Stimulated activated CD4-positive, alpha-beta T cell treated with anti-CD3 and anti-CD28 coated beads, Interleukin-15, amount 100 ng/mL, for 1 hour (primary cell): ENCODE results near the gene POFUT1.
"Not testable (repeated sequence)": the region's sequence is repeated elsewhere in the genome, so short reads cannot be mapped to it uniquely, and the experiment has no call there.

ENCODE experiments used
- DNase-seq, 2 donors: peaks; one replicate each; pipeline ENCODE4 v3.0.0-alpha.2; 2020; ENCODE audit warnings: low read depth in 1 of 2, low spot score in 1 of 2

POFUT1 gene

DNA sequence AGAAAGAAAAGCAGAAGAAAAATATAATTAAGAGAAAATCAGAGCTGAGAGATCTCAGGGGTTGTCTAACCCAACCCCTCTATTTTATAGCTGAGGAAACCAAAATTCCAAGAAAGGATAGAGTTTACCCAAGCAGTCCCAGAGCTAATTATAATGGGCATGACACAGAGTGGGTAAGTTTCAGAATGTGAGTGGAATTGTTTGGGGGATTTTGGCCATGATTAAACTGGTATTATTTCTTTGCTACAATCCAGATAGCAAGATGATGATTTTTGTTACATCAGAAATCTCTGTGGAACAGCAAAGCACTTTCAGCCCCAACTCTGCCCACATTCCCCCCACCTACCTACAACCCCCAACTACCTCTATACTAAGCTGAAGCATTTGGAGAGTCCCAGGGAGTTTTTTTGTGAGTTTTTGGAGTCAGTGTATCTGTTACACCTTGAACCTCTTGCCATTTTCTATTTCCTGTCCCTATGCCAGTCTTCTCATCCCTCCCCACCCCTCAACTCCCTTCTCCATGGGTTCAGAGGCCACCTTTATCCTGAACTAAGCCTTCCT, 24.7 kb downstream of the POFUT1 start:
- no peak for DNase-seq

DNA sequence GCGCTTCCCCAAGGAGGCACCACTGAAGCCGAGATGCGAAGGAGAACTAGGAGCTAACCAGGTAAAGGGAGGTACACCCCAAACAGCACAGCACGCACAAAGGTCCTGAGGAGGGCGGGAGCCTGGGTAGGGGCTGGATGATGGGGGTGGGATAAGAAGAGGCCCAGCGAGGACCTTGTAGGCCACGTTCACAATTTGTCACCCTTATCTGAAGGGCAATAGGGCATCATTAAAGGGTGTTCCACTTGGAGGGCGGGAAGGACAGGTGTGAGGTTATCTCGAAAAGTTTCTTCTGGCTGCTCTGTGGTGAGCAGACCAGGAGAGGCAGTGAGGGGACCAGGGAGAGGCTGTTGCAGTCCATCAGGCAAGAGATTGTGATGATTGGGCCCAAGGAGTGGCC, 25.6 kb downstream of the POFUT1 start:
- DNase-seq, result no peak

DNA sequence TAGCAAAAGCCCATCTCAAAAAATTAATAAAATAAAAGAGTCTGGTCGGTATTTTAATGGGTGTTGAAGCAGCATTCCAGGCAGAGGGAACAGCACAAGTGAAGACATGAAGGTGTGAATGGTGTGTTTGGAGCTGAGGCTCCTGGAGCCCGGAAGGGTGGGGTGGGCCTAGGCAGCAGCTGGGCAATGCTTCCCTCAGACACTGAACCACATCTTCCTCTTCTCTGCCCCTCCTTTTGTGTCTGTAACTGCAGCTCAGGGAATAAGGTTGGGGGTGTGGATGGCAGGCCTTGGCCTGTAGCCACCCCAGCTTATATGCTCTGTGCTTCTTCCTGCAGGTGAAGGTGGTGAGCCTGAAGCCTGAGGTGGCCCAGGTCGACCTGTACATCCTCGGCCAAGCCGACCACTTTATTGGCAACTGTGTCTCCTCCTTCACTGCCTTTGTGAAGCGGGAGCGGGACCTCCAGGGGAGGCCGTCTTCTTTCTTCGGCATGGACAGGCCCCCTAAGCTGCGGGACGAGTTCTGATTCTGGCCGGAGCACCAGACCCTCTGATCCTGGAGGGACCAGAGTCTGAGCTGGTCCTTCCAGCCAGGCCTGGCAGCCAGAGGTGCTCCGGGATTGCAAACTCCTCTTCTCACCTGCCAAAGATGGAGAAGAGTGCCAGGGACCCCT, 26.6 kb downstream of the POFUT1 start:
- no peak for DNase-seq

DNA sequence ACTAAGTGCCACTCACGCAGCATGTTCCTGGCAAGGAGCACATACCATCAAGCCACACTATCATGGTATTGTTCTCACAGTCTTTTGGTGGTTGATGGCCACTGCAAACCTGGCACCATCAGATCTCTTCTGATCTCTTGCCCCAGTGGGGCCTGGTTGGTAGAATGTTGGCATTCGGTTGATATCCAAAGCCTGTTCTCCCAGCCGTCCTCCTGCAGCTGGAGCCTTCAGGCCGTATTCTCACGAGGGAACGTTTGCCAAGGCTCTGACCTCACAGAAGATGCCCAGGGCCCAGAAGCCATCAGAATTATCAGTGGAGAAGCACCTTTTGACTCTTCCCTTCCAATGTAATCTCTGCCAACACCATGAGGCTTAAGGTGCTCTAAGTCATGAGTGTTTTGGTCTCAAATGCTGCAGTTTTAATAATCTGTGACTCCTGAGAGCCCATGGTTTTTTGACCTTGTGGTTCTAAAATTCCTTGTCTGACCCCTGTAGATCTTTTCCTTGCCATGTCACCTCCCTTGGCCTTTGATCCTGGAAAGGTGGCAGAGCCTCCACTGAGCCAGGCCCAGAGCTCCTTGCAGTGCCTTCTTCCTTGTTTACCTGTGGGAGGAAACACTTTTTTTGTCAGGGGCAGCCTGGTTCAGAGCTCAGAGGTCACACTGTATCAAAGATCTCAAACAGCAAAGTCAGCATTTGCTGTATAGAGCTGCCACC, 27.8 kb downstream of the POFUT1 start:
- DNase-seq, result no peak

DNA sequence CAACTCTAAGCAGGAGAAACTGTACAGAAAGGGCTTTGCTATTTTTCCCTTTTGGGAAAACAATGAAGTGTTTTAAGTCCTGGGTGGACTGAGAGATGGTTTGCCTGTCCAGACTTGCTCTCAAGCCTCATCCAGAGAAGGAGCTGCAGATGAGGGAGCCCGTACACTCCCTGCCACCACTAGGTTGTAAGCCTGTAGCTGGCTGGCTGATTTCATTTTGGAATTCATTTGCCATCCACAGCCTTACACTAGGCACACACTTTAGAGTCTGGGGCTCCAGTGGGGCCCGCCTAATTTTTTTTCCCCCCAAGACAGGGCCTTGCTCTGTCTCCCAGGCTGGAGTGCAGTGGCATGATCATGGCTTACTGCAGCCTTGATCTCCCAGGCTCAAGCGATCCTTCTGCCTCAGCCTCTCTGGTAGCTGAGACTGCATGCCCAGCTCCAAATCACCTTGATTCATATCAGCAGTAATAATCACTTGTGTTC, 28.4 kb downstream of the POFUT1 start:
- no peak for DNase-seq

DNA sequence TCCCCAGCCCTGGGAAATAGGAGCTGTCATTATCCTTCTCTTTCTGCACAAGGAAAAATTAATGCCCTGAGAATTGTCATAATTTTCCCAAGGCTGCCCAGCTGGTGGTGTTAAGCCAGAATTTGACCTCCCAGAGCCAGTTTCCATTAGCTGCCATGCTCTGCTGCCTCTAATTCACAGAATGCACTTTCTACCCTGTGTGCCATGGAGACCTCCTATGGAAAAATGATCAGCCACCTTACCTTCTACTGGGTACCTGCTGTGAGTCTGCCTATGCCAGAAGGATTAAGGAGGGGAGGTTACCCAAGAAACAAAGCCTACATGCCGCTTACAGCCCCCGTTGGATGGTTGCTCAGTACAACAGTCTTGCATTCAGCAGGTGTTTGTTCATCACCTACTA, 29.1 kb downstream of the POFUT1 start:
- DNase-seq, result no peak

DNA sequence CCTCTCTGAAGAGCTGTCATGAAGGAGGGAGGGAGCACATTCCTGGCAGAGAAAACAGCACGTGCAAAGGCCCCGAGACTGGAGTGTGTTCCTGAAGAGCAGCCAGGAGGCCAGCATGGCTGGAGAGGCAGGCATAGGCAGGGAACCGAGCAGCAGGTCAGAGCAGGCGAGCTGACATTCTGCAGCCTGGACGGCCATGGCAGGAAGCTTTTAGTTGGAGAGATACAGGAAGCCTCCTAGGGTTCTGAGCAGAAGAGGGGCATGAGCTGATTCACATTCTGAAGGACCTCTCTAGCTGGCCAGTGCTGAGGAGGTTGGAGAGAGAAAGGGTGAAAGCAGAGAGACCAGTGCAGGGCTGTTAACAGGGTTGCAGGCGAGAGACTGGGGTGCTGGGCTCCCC, 29.7 kb downstream of the POFUT1 start:
- DNase-seq, result no peak

DNA sequence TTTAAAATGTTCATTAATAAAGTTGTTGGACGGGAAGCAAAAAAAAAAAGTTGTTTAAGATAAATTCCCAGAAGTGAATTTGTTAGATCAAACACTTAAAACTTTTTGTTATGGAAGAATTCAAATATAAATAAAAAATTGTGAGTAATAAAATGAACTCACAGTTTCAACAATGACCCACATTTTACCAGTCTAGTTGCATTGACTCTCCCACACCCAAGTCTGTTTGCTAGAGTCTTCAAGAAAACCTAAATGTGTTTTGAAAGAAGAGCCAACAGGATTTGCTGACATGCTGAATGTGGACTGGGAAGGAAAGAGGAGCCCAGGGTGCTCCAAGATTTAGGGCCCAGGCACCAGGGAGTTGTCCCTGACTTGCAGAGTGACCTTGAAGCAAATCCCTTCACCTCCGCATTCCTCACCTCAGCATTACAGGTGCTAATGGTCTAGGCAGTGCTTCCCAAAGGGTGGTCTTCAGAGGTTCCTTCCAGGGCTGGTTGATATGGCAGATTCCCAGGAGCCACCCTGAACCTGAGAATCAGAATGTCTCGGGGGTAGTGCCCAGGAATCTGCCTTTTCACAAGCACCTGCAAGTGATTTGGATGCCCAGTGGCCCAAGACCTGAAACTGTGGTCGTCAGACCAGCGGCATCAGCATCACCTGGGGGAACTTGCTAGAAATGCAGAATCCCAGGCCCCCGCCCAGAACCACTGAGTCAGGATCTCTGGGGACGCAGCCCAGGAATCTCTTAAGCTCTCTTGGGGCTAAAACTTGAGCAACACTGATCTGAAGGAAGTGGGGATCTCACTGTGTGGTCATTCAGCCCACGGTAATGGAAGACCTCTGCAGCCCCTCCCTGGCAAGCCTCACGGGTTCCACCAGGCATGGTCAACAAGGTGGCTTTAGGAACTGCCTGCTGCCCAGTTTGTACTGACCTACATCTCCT, 31.1 kb downstream of the POFUT1 start:
- no peak for DNase-seq

DNA sequence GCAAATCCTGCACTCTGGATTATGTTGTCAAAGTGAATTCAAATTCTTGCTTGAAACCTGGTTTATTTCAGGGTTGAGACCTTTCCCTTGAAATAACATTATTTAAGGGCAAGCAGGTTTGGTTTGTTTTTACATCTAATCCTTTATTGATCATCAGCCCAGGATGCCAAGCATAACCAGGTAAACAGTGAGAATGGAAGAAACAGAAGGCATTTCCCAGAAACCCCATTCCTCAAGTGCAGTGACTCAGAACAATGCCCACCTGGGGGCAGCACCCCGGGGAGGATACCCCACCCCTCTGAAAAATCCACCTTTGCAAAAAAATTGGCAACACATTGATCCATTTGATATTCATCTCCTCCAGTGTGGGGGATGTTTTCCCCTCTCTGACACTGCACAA, 32.5 kb downstream of the POFUT1 start:
- DNase-seq, result no peak

DNA sequence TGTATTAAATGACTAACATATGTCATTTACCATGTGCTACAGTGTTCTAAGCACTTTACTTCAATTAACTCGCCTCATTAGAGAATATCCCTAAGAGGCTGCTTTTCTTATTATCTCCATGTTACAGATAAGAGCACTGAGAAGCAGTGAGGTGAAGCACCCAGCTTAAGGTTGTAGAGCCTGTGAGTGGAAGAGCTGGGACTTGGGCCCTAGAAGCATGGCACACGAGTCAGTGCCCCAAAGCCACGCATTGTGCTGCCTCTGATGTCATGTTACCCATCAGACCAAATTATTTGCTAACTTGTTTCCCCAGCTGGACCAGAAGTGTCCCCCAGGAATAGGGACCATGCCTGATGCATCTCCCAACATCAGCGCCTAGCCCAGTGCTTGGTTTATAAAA, 34.1 kb downstream of the POFUT1 start:
- DNase-seq, result no peak

DNA sequence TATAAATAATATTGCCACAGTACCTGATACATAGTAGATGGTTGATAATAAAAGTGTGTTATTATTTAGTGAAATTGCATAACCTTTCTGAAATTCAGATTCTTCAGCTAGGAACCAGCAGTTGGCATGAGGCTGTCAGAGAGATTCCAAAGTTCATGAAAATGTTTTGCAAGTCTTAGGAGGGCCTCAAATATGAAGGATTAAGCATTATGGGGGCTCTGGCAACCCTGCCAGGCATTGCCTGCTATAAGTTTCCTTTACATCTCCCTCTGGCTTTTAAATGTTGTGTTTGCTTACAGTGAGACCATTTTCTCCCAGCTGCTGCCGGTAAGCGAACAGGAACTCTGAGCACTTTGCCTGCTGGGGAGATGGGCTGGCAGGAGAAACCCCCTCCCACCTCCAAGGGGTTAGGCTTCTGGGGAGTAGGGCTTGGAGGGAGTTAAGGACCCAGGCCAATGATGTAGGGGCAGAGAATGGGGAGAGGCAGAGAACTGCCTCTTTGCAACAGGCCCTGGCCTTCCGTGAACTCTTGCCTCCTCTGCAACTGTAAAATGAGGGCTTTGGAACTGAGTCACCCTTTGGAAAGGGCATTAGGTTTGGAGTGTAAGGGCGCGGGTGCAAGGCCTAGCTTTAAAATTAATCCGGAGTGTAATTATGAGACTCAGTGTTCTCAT, 36.6 kb downstream of the POFUT1 start:
- no peak for DNase-seq

DNA sequence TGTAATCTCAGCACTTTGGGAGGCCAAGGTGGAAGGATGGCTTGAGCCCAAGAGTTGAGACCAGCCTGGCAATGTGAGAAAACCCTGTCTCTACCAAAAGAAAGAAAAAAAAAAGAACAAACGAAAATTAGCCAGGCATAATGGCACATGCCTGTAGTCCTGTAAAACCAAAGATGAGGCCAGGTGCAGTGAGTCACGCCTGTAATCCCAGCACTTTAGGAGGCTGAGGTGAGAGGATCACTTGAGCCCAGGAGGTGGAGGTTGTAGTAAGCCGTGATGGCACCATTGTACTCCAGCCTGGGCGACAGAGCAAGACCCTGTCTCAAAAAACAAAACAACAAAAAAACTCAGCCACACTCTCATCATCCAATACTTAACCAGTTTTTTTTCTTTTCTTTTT, 37.3 kb downstream of the POFUT1 start:
- no peak for DNase-seq

DNA sequence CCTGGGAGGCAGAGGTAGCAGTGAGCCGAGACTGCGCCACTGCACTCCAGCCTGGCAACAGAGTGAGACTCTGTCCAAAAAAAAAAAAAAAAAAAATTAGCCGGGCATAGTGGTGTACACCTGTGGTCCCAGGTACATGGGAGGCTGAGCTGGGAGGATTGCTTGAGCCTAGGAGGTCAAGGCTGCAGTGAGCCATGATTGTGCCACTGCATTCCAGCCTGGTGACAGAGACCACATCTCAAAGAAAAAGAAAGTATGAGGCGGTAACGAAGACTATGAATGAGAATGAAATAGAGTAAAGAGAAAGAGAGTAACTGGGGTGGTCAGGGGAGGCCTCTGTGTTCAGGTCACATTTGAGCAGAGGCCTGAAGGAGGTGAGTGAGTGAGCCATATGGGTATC, 38.5 kb downstream of the POFUT1 start:
- not testable (repeated sequence) for DNase-seq

DNA sequence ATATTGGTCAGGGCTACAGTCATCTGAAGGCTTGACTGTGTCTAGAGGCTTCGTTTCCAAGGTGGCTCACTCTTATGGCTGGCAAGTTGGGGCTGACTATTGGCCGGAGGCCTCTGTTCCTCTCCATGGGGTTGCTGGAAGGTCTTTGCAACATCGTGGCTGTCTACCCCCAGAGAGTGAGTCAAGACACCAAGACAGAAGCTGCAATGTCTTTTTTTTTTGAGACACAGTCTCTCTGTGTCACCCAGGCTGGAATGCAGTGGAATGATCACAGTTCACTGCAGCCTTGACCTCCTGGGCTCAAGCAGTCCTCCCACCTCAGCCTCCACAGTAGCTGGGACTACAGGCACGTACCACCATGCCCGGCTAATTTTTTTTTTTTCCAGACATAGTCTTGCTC, 40.4 kb downstream of the POFUT1 start:
- no peak for DNase-seq

DNA sequence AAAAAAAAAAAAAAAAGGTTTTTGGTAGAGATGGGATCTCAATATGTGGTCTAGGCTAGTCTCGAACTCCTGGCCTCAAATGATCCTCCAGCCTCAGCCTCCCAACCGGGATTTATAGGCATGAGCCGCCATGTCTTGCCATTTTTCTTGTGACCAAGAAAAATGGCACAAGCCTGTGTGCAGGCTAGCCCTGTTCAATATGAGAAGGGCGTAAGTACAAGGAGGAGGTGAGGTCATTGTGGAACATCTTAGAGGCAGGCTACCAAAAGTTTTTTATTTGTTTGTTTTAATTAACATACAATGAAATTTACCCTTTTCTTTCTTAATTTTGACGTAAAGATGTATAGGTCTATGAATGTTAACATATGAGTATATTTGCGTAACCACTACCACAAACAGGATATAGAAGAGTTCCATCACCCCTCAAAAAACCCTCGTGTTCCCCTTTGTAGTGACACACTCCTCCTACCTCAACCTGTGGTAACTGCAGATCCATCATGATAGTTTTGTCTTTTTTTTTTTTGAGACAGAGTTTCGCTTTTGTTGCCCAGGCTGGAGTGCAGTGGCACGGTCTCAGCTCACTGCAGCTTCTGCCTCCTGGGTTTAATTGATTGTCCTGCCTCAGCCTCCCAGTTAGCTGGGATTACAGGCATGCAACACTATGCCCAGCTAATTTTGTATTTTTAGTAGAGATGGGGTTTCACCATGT, 41.5 kb downstream of the POFUT1 start:
- no peak for DNase-seq

DNA sequence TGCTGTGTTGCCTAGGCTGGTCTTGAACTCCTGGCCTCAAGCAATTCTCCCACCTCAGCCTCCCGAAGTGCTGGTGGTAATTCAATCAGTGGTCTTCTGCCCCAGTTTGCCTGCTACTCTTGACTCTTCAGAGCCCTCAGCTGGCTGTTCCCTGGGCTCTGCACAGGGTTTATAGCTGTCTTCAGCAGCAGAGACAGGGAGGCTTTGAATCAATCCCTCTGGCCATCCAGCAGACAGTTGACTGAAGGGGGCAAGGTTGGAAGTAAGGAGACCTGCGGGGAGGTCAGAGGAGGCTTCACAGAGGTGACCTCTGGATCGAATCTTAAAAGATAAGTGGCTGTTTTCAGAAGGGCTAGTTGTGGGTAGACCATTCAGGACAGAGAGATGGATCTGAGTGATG, 43.8 kb downstream of the POFUT1 start:
- DNase-seq, result no peak

DNA sequence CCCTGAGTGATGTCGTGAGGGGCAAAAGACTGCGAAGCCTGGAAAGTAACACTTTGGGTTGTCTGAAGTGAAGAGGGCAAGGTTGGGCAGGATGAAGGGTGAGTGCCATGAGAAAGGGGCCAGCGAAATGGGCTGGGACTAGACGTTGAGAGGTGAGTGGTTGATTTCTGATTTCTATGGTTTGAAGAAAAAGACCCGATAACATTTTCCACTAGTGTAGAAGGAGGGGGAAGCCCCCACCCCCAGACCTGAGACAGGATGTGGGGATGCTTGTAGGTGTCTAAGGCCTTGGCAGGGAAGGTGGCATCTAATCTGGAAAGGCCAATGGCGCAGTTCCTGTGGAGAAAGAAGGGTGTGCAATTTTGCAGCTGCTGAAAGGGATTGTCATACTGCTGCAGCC, 44.5 kb downstream of the POFUT1 start:
- peak in 1 of 2 donors; percentile 70 for DNase-seq

DNA sequence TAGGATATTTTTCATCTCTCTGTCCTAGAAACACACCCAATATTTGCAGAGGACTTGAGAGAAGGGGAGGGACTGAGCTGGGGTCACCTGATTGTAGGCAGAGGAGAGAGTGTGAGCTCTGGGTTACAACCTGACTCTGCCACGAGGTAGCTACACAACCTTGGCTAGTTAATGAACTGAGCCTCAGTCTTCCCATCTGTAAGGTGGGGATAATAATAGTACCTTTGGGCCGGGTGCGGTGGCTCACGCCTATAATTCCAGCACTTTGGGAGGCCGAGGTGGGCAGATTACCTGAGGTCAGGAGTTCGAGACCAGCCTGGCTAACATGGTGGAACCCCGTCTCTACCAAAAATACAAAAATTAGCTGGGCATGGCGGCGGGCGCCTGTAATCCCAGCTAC, 53.3 kb downstream of the POFUT1 start:
- DNase-seq, result not testable (repeated sequence)

DNA sequence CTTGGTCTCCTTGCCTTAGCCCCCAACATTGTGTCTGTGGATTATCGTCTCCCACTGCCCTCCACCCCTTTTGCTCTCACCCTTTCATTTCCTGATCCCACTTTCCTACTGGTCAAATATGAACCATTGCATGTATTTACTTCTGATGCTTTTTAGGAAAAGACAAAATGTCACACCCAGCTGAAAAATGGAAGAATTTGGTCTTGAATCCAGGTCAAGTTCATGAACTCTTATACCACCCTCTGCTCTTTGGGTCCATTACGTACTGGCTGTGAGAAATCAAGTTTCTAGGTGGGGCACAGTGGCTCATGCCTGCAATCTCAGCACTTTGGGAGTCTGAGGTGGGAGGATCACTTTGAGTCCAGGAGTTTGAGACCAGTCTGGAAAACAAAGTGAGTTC, 54.0 kb downstream of the POFUT1 start:
- no peak for DNase-seq

DNA sequence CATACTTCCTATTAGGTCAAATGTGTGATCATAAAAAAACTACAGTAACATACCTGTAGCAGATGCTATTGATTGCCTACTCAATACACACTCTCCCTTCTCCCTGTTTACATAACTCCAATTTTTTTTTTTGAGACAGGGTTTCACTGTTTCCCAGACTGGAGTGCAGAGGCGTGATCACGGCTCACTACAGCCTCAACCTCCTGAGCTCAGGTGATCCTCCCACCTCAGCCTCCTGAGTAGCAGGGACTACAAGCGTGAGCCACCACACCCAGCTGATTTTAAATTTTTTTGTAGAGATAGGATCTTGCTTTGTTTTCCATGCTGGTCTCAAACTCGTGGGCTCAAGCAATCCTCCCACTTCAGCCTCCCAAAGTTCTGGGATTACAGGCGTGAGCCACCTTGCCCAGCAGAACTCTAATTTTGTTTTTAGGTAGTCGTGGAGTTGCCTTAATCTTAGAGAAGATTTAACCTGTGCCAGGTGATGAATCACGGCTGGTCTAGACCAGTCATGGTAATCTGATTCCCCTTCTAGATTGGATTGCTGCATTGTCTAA, 55.8 kb downstream of the POFUT1 start:
- DNase-seq, result no peak
